Neural crest cell (in vitro differentiated cells): ENCODE results near the gene C22orf39. TPM values are rescaled to one million over a fixed set of nuclear protein-coding genes. Genes with fewer than 3 reads are reported as not detected.

Experiments
- DNase-seq: peaks from one replicate; pipeline ENCODE4 v3.0.0; 2021; ENCODE audit warnings: low read depth, mixed read lengths, low spot score
- H3K27ac Mint-ChIP-seq: one replicate; pipeline ENCODE4 v1.8.0; 2021; ENCODE audit warnings: mild to moderate bottlenecking, mixed read lengths; ENCODE audit not compliant: unreplicated experiment
- H3K27me3 Mint-ChIP-seq: 2 replicates; pipeline ENCODE4 v1.8.0; 2021; ENCODE audit warnings: low read depth, mild to moderate bottlenecking, mixed read lengths
- H3K36me3 Mint-ChIP-seq: 2 replicates; pipeline ENCODE4 v1.8.0; 2021; ENCODE audit warnings: low read depth, mild to moderate bottlenecking, mixed read lengths
- H3K4me1 Mint-ChIP-seq: 2 replicates; pipeline ENCODE4 v1.8.0; 2021; ENCODE audit warnings: mixed read lengths
- H3K4me3 Mint-ChIP-seq: one replicate; pipeline ENCODE4 v1.8.0; 2021; ENCODE audit warnings: mild to moderate bottlenecking, mixed read lengths
- H3K9me3 Mint-ChIP-seq: 2 replicates; pipeline ENCODE4 v1.8.0; 2021; ENCODE audit warnings: mixed read lengths
- total RNA-seq: library from RNA; stranded (reverse); gene quantifications from 2 replicates; pipeline ENCODE4 v1.2.1, GENCODE V29; 2021
- TF ChIP-seq, protein P1 (sequence below): fragments of 200-600 bp; sonication (generic); conservative IDR thresholded peaks from 2 replicates; pipeline ENCODE4 v1.5.0; 2021; ENCODE audit warnings: antibody characterized with exemption, mild to moderate bottlenecking

The C22orf39 gene
- total RNA-seq, 1 donor from 2014 or later: 38.0 TPM

DNA sequence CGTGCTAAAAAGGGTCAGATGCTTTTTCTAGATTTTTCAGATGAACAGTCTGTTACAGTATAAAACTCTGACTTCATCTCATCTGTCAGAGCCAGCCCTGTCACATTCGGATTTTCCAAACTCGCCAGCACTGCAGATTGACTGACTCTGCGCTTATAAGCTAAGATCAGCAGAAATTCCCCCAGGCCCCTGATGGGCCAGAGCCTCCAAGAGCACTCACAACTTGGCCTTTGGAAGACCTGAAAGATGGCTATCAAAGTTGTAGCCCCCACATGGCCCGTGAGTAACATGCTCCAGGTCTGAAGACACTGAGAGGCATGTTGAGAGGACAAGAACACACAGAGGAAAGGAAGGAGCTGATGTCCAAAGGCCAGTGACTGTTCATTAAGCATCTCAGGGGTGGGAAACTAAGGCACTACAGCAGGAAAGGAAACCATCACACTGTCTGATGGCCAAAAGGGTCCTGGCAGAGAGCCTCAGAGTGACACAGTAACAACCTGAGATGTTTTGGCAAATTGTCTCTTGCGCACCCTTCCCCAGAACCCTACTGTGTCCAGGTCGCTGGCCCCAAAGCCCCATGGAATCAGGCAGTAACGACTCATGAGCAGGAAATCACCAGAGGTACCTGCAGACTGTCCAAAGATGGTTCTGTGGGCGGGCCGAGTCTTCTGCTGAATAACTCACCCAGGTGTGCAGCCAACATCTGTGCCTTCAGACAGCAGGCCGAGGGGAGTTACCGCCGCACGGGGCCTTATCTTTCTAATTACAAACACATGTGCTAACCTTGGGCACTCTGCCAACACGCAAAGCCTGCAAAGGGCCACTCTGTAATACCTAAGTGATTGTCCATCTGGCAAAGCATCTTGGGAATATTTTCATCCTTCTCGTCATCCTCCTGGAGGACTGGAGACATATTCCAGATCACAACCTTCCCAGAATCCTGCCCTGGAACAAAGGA, 39.6 kb downstream of the C22orf39 start:
- H3K4me3 Mint-ChIP-seq: no peak overlapping the region
- no peaks in the 10 kb centered on the region for H3K9me3 Mint-ChIP-seq
- H3K27me3 Mint-ChIP-seq: no peaks in the 10 kb centered on the region
- peaks cover 11% of the 10 kb centered on the region for H3K36me3 Mint-ChIP-seq
- TF ChIP-seq, protein P1, sequence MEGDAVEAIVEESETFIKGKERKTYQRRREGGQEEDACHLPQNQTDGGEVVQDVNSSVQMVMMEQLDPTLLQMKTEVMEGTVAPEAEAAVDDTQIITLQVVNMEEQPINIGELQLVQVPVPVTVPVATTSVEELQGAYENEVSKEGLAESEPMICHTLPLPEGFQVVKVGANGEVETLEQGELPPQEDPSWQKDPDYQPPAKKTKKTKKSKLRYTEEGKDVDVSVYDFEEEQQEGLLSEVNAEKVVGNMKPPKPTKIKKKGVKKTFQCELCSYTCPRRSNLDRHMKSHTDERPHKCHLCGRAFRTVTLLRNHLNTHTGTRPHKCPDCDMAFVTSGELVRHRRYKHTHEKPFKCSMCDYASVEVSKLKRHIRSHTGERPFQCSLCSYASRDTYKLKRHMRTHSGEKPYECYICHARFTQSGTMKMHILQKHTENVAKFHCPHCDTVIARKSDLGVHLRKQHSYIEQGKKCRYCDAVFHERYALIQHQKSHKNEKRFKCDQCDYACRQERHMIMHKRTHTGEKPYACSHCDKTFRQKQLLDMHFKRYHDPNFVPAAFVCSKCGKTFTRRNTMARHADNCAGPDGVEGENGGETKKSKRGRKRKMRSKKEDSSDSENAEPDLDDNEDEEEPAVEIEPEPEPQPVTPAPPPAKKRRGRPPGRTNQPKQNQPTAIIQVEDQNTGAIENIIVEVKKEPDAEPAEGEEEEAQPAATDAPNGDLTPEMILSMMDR: no peak
- peaks cover 3% of the 10 kb centered on the region for H3K4me1 Mint-ChIP-seq
- H3K27ac Mint-ChIP-seq: no peak overlapping the region
- no peak for DNase-seq

DNA sequence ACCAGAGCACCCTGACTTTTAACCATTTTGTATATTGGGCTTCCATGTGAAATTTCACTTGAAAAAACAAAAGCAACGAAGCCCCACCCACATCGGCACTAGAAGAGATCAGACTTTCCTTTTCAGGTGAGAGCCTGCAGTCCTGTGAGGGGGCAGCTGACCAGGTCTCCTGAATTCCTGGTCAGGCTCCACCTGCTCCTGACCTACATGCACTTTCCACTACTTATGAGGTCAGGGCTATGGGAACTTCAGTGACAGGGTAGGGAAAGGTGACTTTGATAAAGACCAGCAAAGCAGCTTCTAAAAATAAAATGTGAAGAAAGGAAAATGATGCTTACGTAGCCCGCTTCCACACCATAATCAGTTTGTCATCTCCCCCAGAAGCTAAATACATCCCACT, 40.7 kb downstream of the C22orf39 start:
- Mint-ChIP-seq H3K9me3 (no peaks in the 10 kb centered on the region), H3K36me3 (peaks cover 11% of the 10 kb centered on the region), H3K27ac (no peak overlapping the region), H3K4me3 (no peak overlapping the region), H3K4me1 (no peaks in the 10 kb centered on the region), H3K27me3 (no peaks in the 10 kb centered on the region)
- TF ChIP-seq, protein P1: no peak
- no peak for DNase-seq

DNA sequence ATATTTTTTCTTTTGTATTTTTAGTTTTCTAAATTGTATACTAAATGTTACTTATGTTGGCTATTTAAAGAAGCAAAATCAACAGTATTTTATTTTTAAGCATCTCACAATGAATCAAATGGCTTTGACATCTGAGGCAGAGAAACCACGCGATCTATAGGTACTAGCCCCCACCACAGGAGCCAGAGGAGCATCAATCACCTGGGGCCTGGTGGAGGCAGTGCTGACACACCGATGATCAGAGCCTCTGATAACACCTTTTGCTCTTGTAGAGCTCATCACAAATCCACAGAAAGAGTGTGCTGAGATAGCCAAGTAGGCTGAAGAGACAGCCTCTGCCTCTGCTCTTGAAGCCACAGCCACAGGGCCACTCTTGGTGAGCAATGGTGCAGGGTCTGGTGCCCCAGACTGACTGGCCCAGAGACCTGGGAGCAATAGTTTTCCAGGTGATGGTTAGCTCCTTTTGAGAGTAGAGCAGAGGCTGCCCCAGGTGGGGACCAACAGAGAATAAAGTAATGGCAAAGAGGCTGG, 41.2 kb downstream of the C22orf39 start:
- no peak for DNase-seq
- peaks cover 11% of the 10 kb centered on the region for H3K36me3 Mint-ChIP-seq
- TF ChIP-seq, protein P1: no peak
- no peaks in the 10 kb centered on the region for H3K27me3 Mint-ChIP-seq
- H3K4me1 Mint-ChIP-seq: no peaks in the 10 kb centered on the region
- no peaks in the 10 kb centered on the region for H3K9me3 Mint-ChIP-seq
- H3K27ac Mint-ChIP-seq: no peak overlapping the region
- H3K4me3 Mint-ChIP-seq: no peak overlapping the region

DNA sequence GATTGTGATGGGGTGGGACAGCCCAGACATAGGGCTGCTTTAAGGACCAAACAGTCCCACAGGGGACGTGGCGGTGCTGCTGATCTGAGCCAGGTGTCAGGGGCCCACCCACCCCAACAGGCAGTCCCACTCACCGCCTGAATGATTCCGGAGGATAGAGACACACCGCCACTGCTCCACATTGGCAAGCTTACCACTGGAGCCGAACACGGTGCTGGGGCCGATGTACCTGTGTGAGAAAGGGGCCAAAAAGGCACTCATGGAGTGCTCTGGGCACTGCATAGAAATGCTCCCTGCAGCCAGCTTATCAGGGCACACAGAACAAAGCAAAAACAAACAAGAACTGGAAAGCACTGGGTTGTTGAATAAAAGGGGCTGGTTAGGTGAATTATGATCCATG, 41.9 kb downstream of the C22orf39 start:
- no peaks in the 10 kb centered on the region for H3K27me3 Mint-ChIP-seq
- no peak overlapping the region for H3K27ac Mint-ChIP-seq
- H3K9me3 Mint-ChIP-seq: no peaks in the 10 kb centered on the region
- H3K36me3 Mint-ChIP-seq: peaks cover 12% of the 10 kb centered on the region
- DNase-seq: no peak
- H3K4me3 Mint-ChIP-seq: no peak overlapping the region
- TF ChIP-seq, protein P1: no peak
- H3K4me1 Mint-ChIP-seq: no peaks in the 10 kb centered on the region

DNA sequence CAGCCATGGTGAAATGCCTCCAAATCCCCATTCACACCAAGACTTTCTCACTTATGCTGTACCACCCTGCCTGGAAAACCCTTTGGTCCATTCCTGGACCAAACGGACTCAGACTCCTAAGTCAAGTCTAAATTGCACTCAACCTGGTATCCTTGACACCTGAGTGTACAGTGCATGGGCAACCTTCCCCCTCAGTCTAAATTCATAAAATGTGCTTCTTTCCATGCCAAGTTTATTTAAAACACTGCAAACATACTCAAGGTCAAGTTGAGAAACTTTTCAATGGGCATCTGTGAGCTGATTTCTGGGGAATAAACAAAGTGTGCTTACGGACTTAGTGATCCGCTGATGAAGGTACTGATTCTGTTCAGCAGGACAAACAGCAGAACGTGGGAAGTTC, 42.4 kb downstream of the C22orf39 start:
- peaks cover 15% of the 10 kb centered on the region for H3K36me3 Mint-ChIP-seq
- H3K27me3 Mint-ChIP-seq: no peaks in the 10 kb centered on the region
- no peak overlapping the region for H3K27ac Mint-ChIP-seq
- H3K9me3 Mint-ChIP-seq: no peaks in the 10 kb centered on the region
- TF ChIP-seq, protein P1: no peak
- DNase-seq: no peak
- H3K4me1 Mint-ChIP-seq: no peaks in the 10 kb centered on the region
- H3K4me3 Mint-ChIP-seq: no peak overlapping the region
